Measurements from ENCODE around the gene PTPRG. TPM values are rescaled to one million over a fixed set of nuclear protein-coding genes. Genes with fewer than 3 reads are reported as not detected.

PTPRG gene
- total RNA-seq, 1 donor from 2014 or later = 11.1 TPM

- Histone ChIP-seq H3K27me3 (ENCODE audit: control insufficient read depth, insufficient read depth, low read length) (no peaks in the 10 kb centered on the region), H3K36me3 (ENCODE audit: control insufficient read depth, insufficient read depth, low read length) (no peaks in the 10 kb centered on the region), H3K4me3 (ENCODE audit: low read depth, low read length) (peak overlapping the region; percentile 5)
- DNase-seq (ENCODE audit: low read depth) (peak; percentile 84), FAIRE-seq (no peak)
- TF ChIP-seq CTCF (IDR thresholded peaks at IDR 0.05; ENCODE audit: insufficient read depth, low read length, severe bottlenecking) = no peak
Observed at GRCh38 chr3:61594964-61595285, 33.6 kb downstream of the PTPRG start.

- DNase-seq (ENCODE audit: low read depth) (peak; percentile 49), FAIRE-seq (no peak)
- Histone ChIP-seq H3K4me3 (ENCODE audit: low read depth, low read length) (no peak overlapping the region), H3K36me3 (ENCODE audit: control insufficient read depth, insufficient read depth, low read length) (no peaks in the 10 kb centered on the region), H3K27me3 (ENCODE audit: control insufficient read depth, insufficient read depth, low read length) (no peaks in the 10 kb centered on the region)
- no peak for TF ChIP-seq CTCF (IDR thresholded peaks at IDR 0.05; ENCODE audit: insufficient read depth, low read length, severe bottlenecking)
Observed at GRCh38 chr3:61595288-61595687, 33.9 kb downstream of the PTPRG start.

GRCh38 chr3:61595826-61596225 is 34.5 kb downstream of the PTPRG start:
- no peak for FAIRE-seq
- no peaks in the 10 kb centered on the region for H3K36me3 ChIP-seq (ENCODE audit: control insufficient read depth, insufficient read depth, low read length)
- no peak overlapping the region for H3K4me3 ChIP-seq (ENCODE audit: low read depth, low read length)
- no peaks in the 10 kb centered on the region for H3K27me3 ChIP-seq (ENCODE audit: control insufficient read depth, insufficient read depth, low read length)
- no peak for TF ChIP-seq CTCF (IDR thresholded peaks at IDR 0.05; ENCODE audit: insufficient read depth, low read length, severe bottlenecking)
- no peak for DNase-seq (ENCODE audit: low read depth)

- Histone ChIP-seq H3K36me3 (ENCODE audit: control insufficient read depth, insufficient read depth, low read length) (no peaks in the 10 kb centered on the region), H3K4me3 (ENCODE audit: low read depth, low read length) (no peak overlapping the region), H3K27me3 (ENCODE audit: control insufficient read depth, insufficient read depth, low read length) (no peaks in the 10 kb centered on the region)
- FAIRE-seq (peak; percentile 73), DNase-seq (ENCODE audit: low read depth) (no peak)
- TF ChIP-seq CTCF (IDR thresholded peaks at IDR 0.05; ENCODE audit: insufficient read depth, low read length, severe bottlenecking) = no peak
Observed at GRCh38 chr3:61597906-61598305, 36.5 kb downstream of the PTPRG start.

DNA sequence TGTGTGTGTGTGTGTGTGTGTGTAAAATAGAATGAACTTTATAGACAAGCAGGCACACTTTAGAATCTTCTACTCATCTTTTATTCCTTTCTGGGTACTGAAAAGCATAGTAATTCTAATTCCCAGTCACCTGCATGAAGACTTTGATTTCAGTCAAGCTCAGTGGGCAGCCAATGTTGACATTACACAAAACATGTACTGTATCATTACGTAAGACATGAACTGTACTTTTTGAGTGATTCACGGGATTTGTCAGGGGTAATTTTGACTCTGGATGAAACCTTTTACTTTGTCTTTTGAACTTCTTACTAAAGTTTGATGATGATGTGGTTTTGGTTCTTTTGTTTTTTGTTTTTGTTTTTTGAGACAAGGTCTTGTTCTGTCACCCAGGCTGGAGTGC is 38.8 kb downstream of the PTPRG start:
- no peak overlapping the region for H3K4me3 ChIP-seq (ENCODE audit: low read depth, low read length)
- FAIRE-seq (no peak), DNase-seq (ENCODE audit: low read depth) (peak; percentile 77)
- TF ChIP-seq CTCF (IDR thresholded peaks at IDR 0.05; ENCODE audit: insufficient read depth, low read length, severe bottlenecking) = no peak
- no peaks in the 10 kb centered on the region for H3K36me3 ChIP-seq (ENCODE audit: control insufficient read depth, insufficient read depth, low read length)
- no peaks in the 10 kb centered on the region for H3K27me3 ChIP-seq (ENCODE audit: control insufficient read depth, insufficient read depth, low read length)

DNA sequence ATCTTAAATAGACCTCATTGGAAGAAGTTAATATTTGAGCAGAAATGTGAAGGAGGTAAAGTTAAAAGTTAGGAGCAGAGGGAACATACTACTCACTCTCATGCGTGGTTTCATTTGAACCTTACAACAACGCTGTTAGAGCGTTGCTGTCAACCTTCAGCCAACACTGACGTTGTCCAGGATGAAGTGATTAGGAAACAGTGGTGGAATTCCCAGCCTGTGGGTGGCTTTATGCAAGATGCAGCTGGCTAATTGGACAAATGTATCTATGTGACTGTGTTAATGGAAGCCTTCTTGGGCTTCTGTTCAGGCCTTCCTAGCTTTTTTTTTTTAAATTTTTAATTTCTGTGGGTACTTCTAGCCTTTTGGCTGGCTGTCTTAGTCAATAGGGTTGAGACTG is 40.5 kb downstream of the PTPRG start:
- Histone ChIP-seq H3K27me3 (ENCODE audit: control insufficient read depth, insufficient read depth, low read length) (no peaks in the 10 kb centered on the region), H3K36me3 (ENCODE audit: control insufficient read depth, insufficient read depth, low read length) (no peaks in the 10 kb centered on the region), H3K4me3 (ENCODE audit: low read depth, low read length) (no peak overlapping the region)
- DNase-seq (ENCODE audit: low read depth) (no peak), FAIRE-seq (no peak)
- no peak for TF ChIP-seq CTCF (IDR thresholded peaks at IDR 0.05; ENCODE audit: insufficient read depth, low read length, severe bottlenecking)
